Activated naive CD8-positive, alpha-beta T cell treated with anti-CD3 and anti-CD28 coated beads, Interleukin-2, amount 50 U/mL, for 16 hours (primary cell): ENCODE results near the gene SHISAL2A.
A peak's percentile ranks its signal among the peaks of the same experiment; 100 is the strongest.
"Not testable (repeated sequence)": the region's sequence is repeated elsewhere in the genome, so short reads cannot be mapped to it uniquely, and the experiment has no call there.

ENCODE experiments used
- DNase-seq: peaks from one replicate; pipeline ENCODE4 v3.0.0-alpha.2; 2020; ENCODE audit warnings: low read depth, low spot score

Gene SHISAL2A

DNA sequence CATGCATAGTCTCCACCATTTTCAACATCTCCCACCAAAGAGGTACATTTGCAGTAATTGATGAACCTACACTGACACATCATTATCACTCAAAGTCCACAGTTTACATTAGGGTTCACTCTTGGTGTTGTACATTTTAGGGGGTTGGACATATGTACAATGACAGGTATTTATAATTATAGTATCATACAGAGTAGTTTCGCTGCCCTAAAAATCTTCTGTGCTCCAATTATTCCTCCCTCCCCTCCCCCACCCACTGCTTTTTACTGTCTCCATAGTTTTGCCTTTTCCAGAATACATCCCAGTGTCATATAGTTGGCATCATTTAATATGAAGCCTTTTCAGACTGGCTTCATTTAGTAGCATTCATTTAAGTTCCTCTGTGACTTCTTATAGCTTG is 51.6 kb downstream of the SHISAL2A start:
- no peak for DNase-seq

DNA sequence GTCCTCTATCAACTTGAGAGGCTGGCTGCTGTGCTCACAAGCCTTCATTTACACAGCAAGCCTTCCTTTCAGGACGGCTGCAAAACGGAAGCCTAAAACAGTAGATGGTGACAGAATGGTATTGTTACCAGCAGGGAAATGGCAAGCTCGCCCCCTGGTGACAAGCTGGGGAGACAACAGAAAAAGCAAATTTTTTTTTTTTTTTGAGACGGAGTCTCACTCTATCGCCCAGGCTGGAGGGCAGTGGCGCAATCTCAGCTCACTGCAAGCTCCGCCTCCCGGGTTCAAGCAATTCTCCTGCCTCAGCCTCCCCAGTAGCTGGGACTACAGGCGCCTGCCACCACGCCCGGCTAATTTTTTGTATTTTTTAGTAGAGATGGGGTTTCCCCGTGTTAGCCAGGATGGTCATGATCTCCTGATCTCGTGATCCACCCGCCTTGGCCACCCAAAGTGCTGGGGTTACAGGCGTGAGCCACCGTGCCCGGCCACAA is 53.3 kb downstream of the SHISAL2A start:
- peak; percentile 57 for DNase-seq

DNA sequence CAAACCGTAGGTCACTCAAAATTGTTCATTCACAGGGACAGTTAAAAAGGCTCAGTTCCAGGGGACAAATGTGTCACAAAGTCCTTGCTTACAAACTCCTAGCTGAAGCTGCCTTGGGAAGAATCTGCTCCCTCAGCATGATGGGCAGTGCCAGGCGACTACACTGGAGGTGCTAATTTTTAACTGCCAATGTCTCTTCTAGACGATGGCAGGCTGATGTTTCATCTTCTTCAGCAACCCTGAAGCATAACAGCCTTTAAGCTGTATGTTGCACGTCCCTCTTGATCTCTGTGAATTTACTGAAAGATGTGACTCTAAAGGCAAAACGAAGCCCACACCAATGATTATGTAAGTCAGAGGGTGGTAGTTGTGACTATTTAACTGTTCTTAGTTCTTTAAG is 53.9 kb downstream of the SHISAL2A start:
- DNase-seq: no peak

DNA sequence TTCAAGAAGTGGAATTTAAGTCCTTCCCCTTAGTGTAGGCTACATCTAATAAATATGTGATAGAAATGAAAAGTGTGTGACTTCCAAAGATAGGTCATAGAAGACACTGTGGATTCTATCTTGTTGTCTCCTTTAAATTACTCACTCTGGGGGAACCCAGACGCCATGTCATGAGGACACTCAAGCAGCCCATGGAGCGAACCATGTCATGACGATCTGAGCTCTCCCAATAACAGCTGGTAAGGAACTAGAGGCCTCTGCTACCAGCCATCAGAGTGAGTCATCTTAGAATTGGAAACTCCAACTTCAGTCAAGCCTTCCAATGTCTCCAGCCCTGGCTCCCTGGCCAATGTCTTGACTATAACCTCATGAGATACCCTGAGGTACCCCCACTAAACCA is 58.9 kb downstream of the SHISAL2A start:
- DNase-seq: no peak

DNA sequence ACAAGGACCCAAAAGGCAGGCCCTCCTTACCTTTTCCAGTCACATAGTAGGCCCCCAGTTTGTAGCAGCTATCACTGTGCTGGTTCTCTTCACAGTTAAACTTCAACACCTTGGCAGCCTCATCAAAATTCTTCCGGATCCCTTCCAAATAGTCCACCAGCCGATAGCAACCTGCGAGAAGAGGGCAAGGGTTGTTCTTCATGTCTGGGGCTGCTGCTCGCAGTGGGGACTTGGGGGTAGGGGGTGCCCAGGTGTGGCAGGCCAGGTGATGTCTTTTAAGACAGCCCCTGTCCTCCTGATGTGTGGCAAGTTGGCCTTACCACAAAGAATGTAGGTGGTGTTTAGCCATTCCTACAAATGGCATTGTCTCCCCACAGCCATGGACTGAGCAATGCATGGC is 59.7 kb downstream of the SHISAL2A start:
- no peak for DNase-seq

DNA sequence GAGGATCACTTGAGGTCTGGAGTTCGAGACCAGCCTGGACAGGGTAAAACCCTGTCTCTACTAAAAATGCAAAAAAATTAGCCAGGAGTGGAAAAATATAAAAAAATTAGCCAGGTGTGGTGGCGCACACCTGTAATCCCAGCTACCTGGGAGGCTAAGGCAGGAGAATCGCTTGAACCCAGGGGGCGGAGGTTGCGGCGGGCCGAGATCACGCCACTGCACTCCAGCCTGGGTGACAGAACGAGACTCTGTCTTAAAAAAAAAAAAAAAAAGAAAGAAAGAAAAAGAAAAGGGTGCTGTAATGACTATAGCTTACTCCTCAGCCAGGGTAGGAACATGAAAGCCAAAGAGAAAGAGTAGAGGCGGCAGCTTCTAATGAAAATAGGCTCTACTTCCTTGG is 60.4 kb downstream of the SHISAL2A start:
- not testable (repeated sequence) for DNase-seq

DNA sequence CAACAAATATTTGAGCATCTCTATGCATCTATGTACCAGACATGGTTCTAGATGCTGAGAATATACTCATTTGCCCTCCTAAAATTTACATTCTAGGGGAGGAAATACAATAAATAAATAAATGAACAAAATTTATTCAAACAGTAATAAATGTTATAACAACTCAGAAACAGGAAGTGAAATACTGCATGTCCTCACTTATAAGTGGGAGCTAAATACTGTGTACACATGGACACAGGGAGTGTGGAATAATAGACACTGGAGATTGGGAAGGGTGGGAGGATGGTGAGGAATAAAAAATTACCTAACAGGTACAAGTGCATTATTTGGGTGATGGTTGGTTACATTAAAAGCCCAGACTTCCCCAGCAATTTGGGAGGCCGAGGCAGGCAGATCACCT is 60.9 kb downstream of the SHISAL2A start:
- DNase-seq: no peak

DNA sequence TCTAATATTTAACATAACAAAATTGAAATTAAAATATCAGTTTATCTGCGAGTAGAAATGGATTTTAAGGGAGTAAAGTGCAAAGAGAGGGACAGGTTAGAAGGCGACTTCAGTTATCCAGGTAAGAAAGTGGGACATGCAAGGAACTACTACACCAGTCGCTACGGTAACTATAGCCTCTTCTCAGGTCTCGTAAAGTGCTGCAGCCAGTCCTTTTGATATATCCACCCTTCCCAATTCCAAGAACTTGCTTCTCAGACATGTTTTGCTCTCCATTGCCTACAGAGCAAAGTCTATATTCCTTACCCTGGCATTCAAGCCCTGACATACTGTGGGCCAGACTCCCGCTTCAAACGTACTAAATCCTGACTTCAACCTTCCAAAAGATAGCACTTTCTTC is 62.7 kb downstream of the SHISAL2A start:
- no peak for DNase-seq

DNA sequence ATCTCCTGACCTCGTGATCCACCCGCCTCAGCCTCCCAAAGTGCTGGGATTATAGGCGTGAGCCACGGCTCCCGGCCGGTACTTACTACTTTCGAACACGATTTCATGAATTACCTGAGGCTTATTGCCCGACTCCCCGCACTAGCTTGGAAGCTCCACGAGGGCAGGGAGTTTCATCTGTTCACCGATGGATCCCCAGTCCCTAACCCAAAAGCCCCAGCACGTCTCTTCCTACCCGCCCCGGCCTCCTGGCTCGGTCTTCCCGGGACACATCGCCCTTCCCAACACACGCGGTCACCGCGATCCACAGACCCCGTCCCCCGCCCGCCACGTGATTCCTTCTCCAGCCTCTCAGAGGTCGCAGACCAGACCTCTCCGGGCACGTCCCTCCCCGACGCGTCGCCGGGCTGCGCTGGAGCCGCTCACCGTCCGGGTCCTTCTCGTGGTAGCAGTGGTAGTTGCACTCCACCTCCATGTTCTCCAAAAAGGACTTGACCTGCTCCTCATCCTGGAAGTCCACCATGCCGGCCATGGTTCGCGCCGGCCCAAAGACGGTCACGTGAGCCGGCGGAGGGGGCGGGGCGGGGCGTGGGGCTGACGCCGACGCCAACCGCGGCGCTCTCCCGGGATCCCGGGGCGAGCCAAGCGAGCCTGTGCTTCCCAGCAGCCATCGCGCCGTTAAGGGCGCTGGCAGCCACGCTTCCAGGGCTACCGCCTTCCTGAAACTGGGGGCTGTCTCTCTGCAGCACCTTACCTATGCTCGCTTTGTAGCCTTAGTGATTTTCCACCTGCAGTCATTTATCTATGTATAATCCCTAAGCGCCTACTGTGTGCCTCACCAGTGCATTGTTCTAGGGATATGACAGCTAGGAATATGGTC is 65.1 kb downstream of the SHISAL2A start, which contains the start of gene COA7:
COA7 (minus strand) TSS at position 553 of the 880 bp plus-strand sequence; CDS start at position 532, 21 bp downstream.
- DNase-seq: peak; percentile 22

DNA sequence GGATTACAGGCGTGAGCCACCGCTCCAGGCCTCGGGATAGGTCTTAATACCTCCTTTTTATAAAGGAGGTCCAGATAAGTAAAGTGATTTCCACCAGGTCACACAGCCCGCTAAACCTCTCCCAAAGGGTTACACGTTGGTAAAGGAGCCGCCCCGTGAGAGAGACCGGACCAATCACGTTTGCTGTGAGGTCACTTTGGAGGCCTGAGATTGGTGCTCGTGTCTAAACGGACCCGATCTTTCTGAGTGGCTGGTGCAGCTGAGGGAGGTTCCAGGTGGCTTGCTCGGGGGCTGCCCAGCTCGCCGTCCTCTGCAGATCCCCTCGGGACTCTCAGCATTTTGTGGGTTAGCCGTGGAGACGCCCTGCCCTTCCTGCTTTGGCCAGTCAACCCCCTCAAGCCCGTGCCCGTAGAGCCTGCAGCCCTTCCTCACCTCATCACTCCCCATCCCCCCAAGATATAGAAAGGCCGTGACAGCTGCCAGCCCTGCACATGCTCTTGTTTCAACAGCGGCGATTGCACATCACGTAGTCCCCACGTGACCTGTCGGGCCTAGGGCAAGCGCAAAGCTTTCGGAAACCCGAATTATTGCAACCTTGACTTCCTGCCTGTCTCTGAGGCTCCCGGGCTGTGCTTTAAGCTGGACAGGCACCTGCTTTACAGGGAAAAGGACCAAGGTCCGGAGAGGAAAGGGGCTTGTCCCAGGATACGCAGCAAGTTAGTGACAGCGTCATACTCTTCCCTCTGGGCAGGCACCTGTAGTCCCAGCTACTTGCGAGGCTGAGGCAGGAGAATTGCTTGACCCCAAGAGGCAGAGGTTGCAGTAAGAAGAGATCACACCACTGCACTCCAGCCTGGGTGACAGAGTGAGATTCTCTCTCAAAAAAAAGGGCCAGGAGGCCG is 70.2 kb downstream of the SHISAL2A start:
- peak; percentile 69 for DNase-seq

DNA sequence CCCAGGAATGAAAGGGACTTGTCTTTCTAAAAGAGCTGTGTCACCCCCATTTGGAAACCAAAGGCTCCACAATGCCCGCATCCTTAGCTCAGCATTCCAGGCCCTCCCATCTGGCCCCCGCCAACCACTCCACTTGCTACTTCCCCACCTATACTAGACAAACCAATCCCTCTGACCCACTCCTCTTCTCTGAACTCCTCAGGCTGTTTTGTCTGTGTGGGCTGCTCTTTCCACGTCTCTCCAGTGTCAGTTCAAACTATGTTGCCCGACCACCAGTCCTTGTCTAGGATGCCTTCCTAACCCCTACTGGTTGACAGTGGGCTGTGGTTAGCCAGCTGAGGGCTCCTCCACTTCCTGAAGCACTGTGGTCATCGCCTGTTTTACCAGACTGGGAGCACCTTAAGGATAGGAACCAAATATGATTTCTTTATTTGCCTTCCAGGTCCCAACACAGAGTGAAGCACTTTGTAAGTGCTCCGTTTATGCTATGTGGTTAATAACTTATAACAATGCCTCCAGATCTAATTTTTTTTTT is 73.2 kb downstream of the SHISAL2A start:
- DNase-seq: no peak
